Liver (tissue), 9 donors: ENCODE results near the gene LRRC36. TPM values are rescaled to one million over a fixed set of nuclear protein-coding genes. Genes with fewer than 3 reads are reported as not detected.

Experiments
- DNase-seq: peaks from one replicate; pipeline ENCODE4 v3.0.0-alpha.2; 2017; ENCODE audit warnings: low spot score
- H3K27ac ChIP-seq, 2 donors: one replicate each; pipeline ENCODE4 v1.7.0; 2013; ENCODE audit warnings: inconsistent platforms in 2 of 2, low read length in 2 of 2, control low read depth in 1 of 2, low read depth in 1 of 2, mild to moderate bottlenecking in 1 of 2
- H3K27me3 ChIP-seq, 4 donors: one replicate each; pipeline versions ENCODE4 v1.6.1 to v1.7.0; 2013; ENCODE audit warnings: low read length in 3 of 4, inconsistent platforms in 1 of 4, mild to moderate bottlenecking in 1 of 4, moderate library complexity in 1 of 4; ENCODE audit not compliant: control insufficient read depth in 4 of 4, insufficient read depth in 4 of 4
- H3K36me3 ChIP-seq, 4 donors: one replicate each; pipeline versions ENCODE4 v1.6.1 to v1.7.0; 2013; ENCODE audit warnings: low read length in 3 of 4, mild to moderate bottlenecking in 3 of 4, low read depth in 1 of 4, moderate library complexity in 1 of 4; ENCODE audit not compliant: control insufficient read depth in 4 of 4, insufficient read depth in 3 of 4
- H3K4me1 ChIP-seq, 4 donors: one replicate each; pipeline versions ENCODE4 v1.6.1 to v1.7.0; 2013; ENCODE audit warnings: low read length in 3 of 4, mild to moderate bottlenecking in 3 of 4, moderate library complexity in 1 of 4; ENCODE audit not compliant: control insufficient read depth in 4 of 4, insufficient read depth in 4 of 4
- H3K4me3 ChIP-seq, 3 donors: one replicate each; pipeline versions ENCODE4 v1.6.1 to v1.7.0; 2013; ENCODE audit warnings: low read length in 3 of 3, control low read depth in 1 of 3, low read depth in 1 of 3, mild to moderate bottlenecking in 1 of 3
- H3K9ac ChIP-seq, 2 donors: one replicate each; pipeline ENCODE4 v1.7.0; 2013; ENCODE audit warnings: low read length in 2 of 2, mild to moderate bottlenecking in 2 of 2, moderate library complexity in 2 of 2, control low read depth in 1 of 2, low read depth in 1 of 2
- H3K9me3 ChIP-seq, 4 donors: one replicate each; pipeline versions ENCODE4 v1.6.1 to v1.7.0; 2013; ENCODE audit warnings: low read length in 3 of 4; ENCODE audit not compliant: control insufficient read depth in 4 of 4
- ATF3 ChIP-seq: IDR thresholded peaks from 2 replicates; pipeline ENCODE4 v1.6.1; 2016; ENCODE audit warnings: antibody characterized with exemption
- CTCF ChIP-seq: fragments of 150-350 bp; IDR thresholded peaks from 2 replicates; pipeline ENCODE4 v1.5.1; 2017; ENCODE audit warnings: improper control_type of control experiment, low read depth, low read length; ENCODE audit not compliant: missing input control
- EGR1 ChIP-seq, 2 donors: IDR thresholded peaks; 2 replicates each; pipeline ENCODE4 v1.6.1; 2016 to 2018; ENCODE audit warnings: antibody characterized with exemption in 2 of 2, low read depth in 2 of 2
- FOXA1 ChIP-seq: IDR thresholded peaks from 2 replicates; pipeline ENCODE4 v1.6.1; 2016; ENCODE audit warnings: antibody characterized with exemption
- FOXA2 ChIP-seq: IDR thresholded peaks from 2 replicates; pipeline ENCODE4 v1.6.1; 2016; ENCODE audit warnings: antibody characterized with exemption
- GABPA ChIP-seq, 2 donors: IDR thresholded peaks in 1 of 2; conservative IDR thresholded peaks in 1 of 2; 2 replicates each; pipeline ENCODE4 v1.6.1; 2016; ENCODE audit warnings: antibody characterized with exemption in 2 of 2, mild to moderate bottlenecking in 1 of 2, moderate library complexity in 1 of 2
- HNF4A ChIP-seq, 2 donors: conservative IDR thresholded peaks; 2 replicates each; pipeline ENCODE4 v1.6.1; 2016; ENCODE audit warnings: antibody characterized with exemption in 2 of 2, mild to moderate bottlenecking in 2 of 2
- HNF4G ChIP-seq: IDR thresholded peaks from 2 replicates; pipeline ENCODE4 v1.6.1; 2016; ENCODE audit warnings: antibody characterized with exemption
- JUND ChIP-seq, 2 donors: IDR thresholded peaks; 2 replicates each; pipeline ENCODE4 v1.6.1; 2016; ENCODE audit warnings: antibody characterized with exemption in 2 of 2
- MAX ChIP-seq: IDR thresholded peaks from 2 replicates; pipeline ENCODE4 v1.6.1; 2016; ENCODE audit warnings: antibody characterized with exemption
- NR2F2 ChIP-seq: IDR thresholded peaks from 2 replicates; pipeline ENCODE4 v1.6.1; 2016; ENCODE audit warnings: antibody characterized with exemption
- RAD21 ChIP-seq, 2 donors: IDR thresholded peaks; 2 replicates each; pipeline ENCODE4 v1.6.1; 2016; ENCODE audit warnings: antibody characterized with exemption in 2 of 2, mild to moderate bottlenecking in 2 of 2
- REST ChIP-seq: IDR thresholded peaks from 2 replicates; pipeline ENCODE4 v1.6.1; 2016; ENCODE audit warnings: antibody characterized with exemption, mild to moderate bottlenecking
- RXRA ChIP-seq, 2 donors: IDR thresholded peaks; 2 replicates each; pipeline ENCODE4 v1.6.1; 2017 to 2018; ENCODE audit warnings: antibody characterized with exemption in 2 of 2, mild to moderate bottlenecking in 1 of 2
- SP1 ChIP-seq: IDR thresholded peaks from 2 replicates; pipeline ENCODE4 v1.6.1; 2018; ENCODE audit warnings: antibody characterized with exemption, mild to moderate bottlenecking
- TAF1 ChIP-seq: conservative IDR thresholded peaks from 2 replicates; pipeline ENCODE4 v1.6.1; 2016; ENCODE audit warnings: antibody characterized with exemption, mild to moderate bottlenecking
- YY1 ChIP-seq: IDR thresholded peaks from 2 replicates; pipeline ENCODE4 v1.6.1; 2016; ENCODE audit warnings: antibody characterized with exemption, mild to moderate bottlenecking
- ZBTB33 ChIP-seq: IDR thresholded peaks from 2 replicates; pipeline ENCODE4 v1.6.1; 2016; ENCODE audit warnings: antibody characterized with exemption
- WGBS: extraction: QIAGEN DNeasy Blood & Tissue Kit; methylation state at CpG from one replicate; pipeline ENCODE4 v1.1.7; 2013; 5-methylcytosine and 5-hydroxymethylcytosine counted together
- polyA plus RNA-seq, 2 donors: library from polyadenylated mRNA; stranded (reverse) in 1 of 2; unstranded in 1 of 2; fragments of 200-250 nt in 1 of 2; fragments of >200 nt in 1 of 2; fragmentation: Nextera tagmentation in 1 of 2; extraction: Ambion mirVana in 1 of 2; gene quantifications; one replicate each; pipeline versions ENCODE4 v1.2.1 to v1.2.3, GENCODE V29; 2013 to 2015
- total RNA-seq, 2 donors: library from RNA; depleted of rRNA; stranded (reverse); fragments of >200 nt; gene quantifications; one replicate each; pipeline ENCODE4 v1.2.3, GENCODE V29; 2014
- donor health status: healthy.
- donor health status: healthy.
- donor health status: healthy.
- donor health status: healthy.
- donor health status: healthy.

The LRRC36 gene
- total and polyA plus RNA-seq, 4 donors, result 0.08 TPM; not detected in 3

- TF ChIP-seq CTCF (no peak), FOXA1 (no peak), GABPA (IDR thresholded peaks at IDR 0.05 in 1 of 2, conservative IDR thresholded peaks at IDR 0.05 in 1 of 2) (no peak), NR2F2 (no peak), HNF4G (no peak), YY1 (no peak), SP1 (no peak)
Measured at GRCh38 chr16:67409631-67410030, 83.0 kb downstream of the LRRC36 start (continued).

- Histone ChIP-seq H3K27ac (no peak overlapping the region), H3K27me3 (no peaks in the 10 kb centered on the region), H3K36me3 (no peaks in the 10 kb centered on the region), H3K4me1 (peaks cover 4 to 5% (median 5%) of the 10 kb centered on the region in 4 donors), H3K9ac (no peak overlapping the region), H3K9me3 (no peaks in the 10 kb centered on the region), H3K4me3 (no peak overlapping the region)
- 84% methylated on average over 3 of the region's 3 CpGs for WGBS
- no peak for TF ChIP-seq EGR1 (IDR thresholded peaks at IDR 0.05; ENCODE audit: low read depth in 2 of 2)
- TF ChIP-seq SP1, result no peak
- no peak for TF ChIP-seq REST
- no peak for TF ChIP-seq GABPA (IDR thresholded peaks at IDR 0.05 in 1 of 2, conservative IDR thresholded peaks at IDR 0.05 in 1 of 2)
- TF ChIP-seq MAX, result no peak
- no peak for TF ChIP-seq JUND (IDR thresholded peaks at IDR 0.05)
- TF ChIP-seq NR2F2, result no peak
- TF ChIP-seq RXRA (IDR thresholded peaks at IDR 0.05), result no peak
- no peak for TF ChIP-seq ZBTB33
- no peak for TF ChIP-seq RAD21 (IDR thresholded peaks at IDR 0.05)
- TF ChIP-seq YY1, result no peak
- TF ChIP-seq CTCF, result no peak
- no peak for TF ChIP-seq FOXA1
- no peak for TF ChIP-seq ATF3
- TF ChIP-seq HNF4A (conservative IDR thresholded peaks at IDR 0.05), result no peak
- TF ChIP-seq HNF4G, result no peak
- TF ChIP-seq TAF1, result no peak
- TF ChIP-seq FOXA2, result no peak
- DNase-seq, result no peak
Measured at GRCh38 chr16:67411339-67411738, 84.7 kb downstream of the LRRC36 start.
